Epithelial cell of prostate (primary cell): ENCODE data around the gene ARHGDIA.

Experiments
- DNase-seq: peaks from one replicate; pipeline ENCODE4 v3.0.0-alpha.2; 2011; ENCODE audit warnings: low read depth, low spot score
- H3K27ac ChIP-seq: fragments of 450-650 bp; 2 replicates; pipeline ENCODE4 v1.5.1; 2017; ENCODE audit warnings: mild to moderate bottlenecking

Gene ARHGDIA

DNA sequence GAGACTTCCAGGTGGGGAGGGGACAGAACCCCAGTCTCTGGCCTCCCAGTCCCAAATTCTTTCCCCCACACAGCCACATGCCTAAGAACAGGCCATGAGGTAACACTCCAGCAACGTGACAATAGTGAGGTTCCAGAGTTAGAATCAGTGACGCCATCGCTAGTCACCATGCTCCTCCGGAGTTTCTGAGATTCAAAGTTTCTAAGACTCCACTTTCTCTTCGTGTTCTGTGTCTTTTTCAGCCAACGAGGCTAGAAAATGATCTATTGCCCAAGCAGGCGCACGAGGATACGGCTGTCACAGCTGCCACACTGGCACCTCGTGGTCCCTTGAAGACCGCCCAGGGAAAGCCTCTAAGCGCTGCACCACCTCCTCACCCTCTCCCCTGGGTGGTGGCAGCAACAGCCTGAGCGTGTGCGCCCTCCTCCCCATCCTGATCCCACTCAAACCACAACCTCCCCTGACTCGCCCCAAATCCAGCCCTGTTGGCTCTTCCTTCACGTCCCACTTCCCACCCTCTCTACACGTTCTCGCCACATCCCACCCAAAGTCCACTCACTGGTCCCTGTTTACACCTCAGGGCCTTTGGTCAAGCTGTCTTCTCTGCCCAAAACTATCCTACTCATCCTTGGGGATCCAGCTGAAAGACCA lies 39.1 kb downstream of the ARHGDIA start:
- peak overlapping the region; percentile 83 for H3K27ac ChIP-seq
- no peak for DNase-seq

DNA sequence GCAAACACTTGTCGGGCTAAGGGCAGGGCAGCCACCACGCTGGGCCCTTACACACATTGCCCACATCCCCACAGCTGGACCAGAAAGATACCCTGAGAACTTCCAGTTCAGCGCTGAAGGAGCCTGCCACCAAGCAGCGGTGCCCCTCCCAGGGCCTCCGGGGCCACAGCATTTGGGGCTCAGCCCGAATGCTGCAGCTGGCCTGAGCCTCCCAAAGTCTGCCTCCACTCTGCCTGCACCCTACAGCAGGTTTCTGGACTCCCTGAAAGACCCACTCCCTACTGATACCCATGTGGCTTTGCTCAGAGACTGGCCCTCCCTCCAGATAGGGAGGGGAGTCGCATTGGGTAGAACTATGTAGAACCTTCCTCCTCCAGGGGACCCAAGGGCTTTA lies 39.6 kb downstream of the ARHGDIA start:
- DNase-seq: no peak

DNA sequence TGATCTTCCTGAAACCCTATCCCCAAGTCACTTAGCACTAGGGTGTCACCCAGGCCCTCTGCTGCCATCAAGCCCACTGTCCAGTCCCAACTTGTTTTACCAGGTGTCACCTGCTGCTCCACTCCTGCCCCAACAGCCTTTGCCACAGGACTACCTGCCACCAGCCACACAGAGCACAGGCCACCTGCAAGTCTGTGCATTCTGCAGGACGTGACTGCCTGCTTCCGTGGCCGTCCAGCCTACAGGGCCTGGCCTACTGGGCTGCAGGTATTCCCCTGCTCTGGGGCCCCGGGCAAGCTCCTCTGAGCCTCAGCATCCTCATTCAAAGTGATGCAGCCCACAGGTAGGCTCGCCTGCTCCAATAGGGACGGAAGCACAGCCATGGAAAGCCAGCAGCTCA lies 41.3 kb downstream of the ARHGDIA start:
- DNase-seq: no peak
- H3K27ac ChIP-seq: no peak overlapping the region

More for the DNA sequence above, 39.6 kb downstream of the ARHGDIA start:
- H3K27ac ChIP-seq: peak overlapping the region; percentile 83

DNA sequence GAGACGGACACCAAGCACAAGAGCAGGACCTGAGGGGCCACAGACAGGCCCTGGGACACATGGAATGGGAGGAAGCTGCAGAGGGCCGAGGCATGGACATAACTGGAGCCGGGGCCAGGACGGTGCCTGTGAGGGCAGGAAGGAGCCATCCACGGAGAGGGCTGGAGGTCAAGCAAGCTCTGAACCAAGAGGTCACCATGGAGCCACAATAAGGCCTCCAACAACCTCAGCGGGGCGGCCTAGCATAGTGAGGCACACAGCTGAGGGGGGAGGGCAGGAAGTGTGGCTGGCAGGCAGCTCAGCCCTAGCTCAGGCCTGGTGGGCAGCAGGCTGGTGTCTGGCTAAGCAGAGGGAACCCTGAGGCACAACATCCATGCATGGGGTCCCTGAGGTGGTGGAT lies 42.5 kb downstream of the ARHGDIA start:
- DNase-seq: no peak

DNA sequence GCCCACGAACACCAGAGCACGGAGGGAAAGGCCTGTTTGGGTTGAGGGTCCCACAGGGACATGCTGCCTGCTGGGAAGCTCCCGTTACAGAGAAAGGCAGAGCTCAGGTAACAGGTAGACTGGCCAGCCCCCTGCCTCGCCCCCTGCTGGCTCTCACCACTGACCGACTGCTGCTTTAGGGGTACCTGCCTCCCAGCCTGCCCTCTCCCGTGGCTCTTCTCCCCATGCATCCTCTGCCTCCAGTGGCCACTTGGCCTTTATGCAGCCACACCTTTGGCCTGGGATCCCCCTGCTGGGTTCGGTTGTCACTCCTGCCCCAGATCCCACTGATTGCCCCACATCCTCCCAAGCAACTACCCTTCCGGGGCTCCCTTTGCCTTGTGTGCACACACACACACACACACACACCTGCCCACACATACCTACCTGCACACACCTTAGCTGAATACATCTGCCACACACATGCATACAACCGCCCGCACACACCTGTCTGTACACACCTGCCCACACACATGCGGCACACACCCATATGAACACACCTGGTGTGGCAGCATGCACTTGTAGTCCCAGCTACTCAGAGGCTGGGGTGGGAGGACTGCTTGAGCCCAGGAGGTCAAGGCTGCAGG lies 45.2 kb downstream of the ARHGDIA start:
- DNase-seq: no peak
- no peak overlapping the region for H3K27ac ChIP-seq

More for the DNA sequence above, 42.5 kb downstream of the ARHGDIA start:
- no peak overlapping the region for H3K27ac ChIP-seq

DNA sequence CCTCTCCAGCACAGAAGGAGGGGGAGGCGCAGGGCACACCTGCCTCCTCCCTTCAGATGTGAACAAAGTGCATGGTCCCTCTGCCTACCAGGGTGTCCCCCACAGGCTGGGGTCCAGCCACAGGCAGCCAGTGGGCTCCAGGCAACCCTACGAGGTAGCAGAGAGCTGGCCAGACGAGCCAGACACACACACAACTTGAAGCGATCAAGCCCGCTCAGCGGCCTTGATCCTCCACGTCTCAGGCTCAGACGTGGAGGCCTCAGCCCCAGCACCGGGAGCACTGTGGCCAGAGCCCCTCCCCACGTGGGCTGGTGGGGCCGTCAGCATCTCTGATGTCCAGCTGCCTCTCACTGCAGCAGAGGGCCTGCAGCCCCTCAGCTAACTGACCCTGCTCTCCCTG lies 46.5 kb downstream of the ARHGDIA start:
- no peak for DNase-seq
- no peak overlapping the region for H3K27ac ChIP-seq

DNA sequence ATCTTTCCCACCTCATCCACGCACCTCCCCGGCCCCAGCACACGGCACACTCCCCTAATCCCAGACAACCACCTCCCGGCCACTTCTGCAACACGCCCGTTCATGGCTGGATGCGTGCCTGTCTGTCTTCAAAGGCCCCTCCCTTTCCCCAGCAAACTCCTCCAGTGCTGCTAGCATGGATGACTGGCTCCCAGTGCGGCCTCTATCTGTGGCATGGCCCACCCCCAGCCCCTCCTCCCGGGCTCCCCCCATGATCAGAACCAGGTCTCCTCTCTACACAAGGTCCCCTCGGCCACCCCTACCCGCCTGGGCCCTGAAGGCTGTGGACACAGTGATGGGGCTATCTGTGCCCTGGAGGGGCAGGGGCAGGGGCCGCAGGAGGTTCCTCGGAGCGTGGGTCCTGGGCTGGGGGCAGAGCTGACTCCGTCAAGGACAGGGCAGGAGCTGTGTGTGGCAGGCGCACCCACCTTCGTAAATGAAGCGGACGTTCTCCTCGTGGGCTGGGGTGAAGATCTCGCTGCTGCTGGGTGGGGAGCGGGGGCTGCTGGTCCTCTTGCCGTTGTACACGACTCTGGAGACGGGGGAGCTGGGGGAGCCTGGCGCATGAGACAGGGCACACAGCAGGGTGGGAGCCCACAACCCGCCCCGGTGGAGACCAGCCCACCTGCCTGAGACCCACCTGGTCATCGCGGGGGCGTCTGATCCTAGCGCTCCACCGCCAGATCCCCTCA lies 47.2 kb downstream of the ARHGDIA start:
- no peak for DNase-seq
- H3K27ac ChIP-seq: no peak overlapping the region

DNA sequence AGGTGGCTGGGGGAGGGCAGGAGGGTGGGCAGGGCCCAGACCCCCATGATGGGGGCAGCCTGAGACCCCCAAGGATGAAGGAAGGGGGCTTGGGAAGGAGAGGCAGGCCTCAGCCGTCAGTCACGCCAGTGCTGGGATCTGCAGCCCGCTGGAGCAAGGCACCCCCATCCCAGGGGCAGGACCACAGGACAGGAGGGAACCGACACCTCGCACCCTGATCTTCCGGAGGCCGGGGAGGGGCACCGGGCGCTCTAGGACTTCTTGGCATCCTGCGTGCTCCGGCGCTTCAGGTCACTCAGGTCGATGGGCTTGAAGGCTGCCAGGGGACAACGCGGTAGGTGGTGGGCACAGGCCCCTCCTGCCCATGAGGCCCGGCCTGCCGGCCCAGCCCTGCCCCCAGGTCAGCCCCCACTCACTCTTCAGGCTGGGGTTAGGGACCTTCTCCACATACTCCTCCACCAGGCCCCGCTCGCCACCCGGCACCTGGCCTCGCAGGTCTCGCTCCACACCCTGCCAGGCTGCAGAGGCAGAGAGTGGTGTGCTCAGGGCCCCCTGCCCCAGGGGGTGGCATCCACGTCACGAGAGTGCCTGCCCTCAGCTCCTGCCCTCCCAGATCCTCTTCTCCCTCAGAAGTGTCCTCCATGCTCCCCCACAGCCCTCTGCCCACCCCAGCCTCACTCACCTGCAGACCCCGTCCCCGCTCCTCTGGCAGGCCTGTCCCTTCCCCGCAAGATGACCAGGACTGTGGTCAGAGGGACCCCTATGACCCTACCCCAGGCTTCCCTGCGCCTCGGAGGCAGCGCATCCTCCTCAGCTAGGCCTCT lies 47.9 kb downstream of the ARHGDIA start:
- DNase-seq: no peak
- no peak overlapping the region for H3K27ac ChIP-seq

DNA sequence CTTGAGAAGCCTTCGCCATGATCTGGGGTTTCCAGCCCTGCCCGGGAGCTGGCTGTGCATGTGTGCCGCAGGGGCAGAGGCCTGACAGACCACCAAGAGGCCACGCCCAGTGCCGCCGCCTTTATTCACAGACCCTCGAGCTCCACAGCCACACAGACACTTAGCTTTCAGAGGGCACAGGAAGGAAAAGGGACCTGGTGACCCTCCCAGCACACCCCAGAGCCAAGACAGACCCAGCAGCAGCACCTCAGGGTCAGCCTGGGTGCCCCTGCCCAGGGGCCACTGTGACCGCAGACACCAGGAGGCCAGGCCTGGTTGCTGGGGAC lies 48.9 kb downstream of the ARHGDIA start:
- no peak for DNase-seq
- no peak overlapping the region for H3K27ac ChIP-seq

DNA sequence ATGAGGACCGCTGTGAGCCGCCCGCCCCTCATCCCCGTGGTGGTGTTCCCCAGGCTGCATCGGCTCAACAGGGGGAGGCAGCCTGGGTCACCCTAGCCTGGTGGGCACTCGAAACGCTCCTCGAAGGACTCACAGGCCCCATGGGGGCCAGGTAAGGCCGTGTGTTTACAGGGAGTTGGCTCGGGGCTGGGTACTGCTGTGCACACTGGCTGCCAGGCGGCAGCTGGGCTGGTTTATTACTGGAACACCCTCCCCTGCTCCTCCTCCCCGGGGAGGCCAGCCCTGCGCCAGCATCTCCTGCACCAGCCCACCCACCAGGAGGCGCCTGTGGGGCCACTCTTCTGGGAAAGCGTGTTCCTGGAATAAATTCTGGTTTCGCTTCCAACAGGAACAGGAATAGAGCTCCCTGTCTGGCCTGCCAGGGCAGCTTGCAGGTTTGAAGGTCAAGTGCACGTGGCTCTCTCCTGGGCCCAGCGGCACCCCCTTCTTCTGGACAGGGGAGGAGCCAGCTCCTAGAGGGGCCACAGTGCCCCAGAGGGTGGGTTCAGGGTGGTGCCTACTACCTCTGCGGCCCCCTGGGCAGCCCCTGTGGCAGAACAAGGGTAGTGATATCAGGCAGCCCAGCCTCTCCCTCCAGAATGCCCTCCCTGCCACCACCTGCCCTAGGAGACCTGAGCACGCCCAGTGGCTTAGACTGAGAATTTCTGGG lies 49.4 kb downstream of the ARHGDIA start:
- DNase-seq: no peak
- H3K27ac ChIP-seq: no peak overlapping the region

DNA sequence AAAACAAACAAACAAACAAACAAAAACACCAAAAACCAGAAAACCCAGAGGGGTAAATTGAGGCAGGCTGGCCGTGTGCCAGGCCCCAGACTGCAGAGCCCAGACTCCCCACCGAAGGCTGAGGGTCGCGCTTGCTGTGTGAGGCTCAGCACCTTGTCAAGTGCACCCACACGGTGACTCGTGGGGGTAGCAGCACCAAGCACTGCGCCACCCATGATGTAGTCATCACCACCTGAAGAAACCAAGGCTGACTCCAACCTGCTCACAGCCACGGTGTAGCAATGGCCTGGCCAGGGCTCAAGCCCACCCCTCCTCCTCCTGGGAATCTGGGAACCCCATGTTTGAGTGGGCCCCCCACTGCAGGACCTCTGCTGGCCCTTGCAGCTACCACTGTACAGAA lies 50.0 kb downstream of the ARHGDIA start:
- H3K27ac ChIP-seq: no peak overlapping the region
- no peak for DNase-seq

DNA sequence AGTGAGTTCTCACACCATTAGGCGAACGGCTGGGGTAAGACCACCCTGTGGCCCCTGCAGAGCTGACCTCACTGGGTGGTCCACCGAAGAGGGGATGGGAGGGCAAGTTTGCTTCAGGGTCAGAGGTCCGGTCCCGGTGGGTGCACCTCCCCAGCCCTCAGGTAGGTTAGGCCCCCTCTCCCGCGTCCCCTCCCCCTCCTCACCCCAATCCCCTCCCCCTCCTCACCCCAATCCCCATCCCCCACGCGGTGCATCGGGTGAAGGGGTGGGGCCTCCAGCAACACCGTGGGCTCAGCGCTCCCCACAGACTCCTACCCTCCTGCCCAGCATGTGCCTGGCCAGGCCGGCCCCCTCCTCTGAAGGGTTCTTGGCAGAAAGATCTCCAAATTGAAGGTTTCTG lies 51.4 kb downstream of the ARHGDIA start:
- DNase-seq: no peak
- no peak overlapping the region for H3K27ac ChIP-seq

DNA sequence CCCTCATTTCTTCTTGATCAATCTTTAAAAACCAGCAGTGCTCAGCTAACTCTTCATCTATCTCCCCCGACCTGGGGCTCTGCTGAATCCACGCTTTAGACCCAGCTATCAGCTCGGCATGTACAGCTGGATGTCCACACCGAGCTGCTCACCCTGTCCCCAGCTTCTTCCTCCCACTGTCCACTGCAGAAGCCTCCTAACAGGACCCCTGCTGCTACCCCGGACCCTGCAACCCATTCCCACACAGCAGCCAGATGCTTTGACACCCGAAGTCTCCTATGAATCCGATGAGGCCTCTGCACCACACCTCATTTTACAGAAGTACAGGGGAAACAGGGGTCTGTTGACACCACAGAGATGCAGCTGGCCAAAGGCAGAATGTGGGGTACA lies 53.4 kb downstream of the ARHGDIA start:
- no peak for DNase-seq
- H3K27ac ChIP-seq: no peak overlapping the region
